GF-D8 (cell line): Measurements from ENCODE around the gene FKBP4.

ENCODE experiments used
- DNase-seq: peaks from one replicate; lab custom pipeline; 2025; lab: John Stamatoyannopoulos, UW

Gene FKBP4

GRCh38 chr12:2853626-2854025 lies 58.9 kb downstream of the FKBP4 start:
- DNase-seq = no peak
